Mesenchymal stem cell (in vitro differentiated cells and primary cell): ENCODE data around the gene WNT5A.

ENCODE experiments used
- DNase-seq: peaks from one replicate; pipeline ENCODE4 v3.0.0-alpha.2; 2013
- H2AFZ ChIP-seq: one replicate; pipeline ENCODE4 v1.6.1; 2013; ENCODE audit warnings: low read depth, mild to moderate bottlenecking, control low read depth, inconsistent platforms, low read length, moderate library complexity
- H2AK5ac ChIP-seq: 2 replicates; pipeline ENCODE4 v1.6.1; 2013; ENCODE audit warnings: low read length, moderate library complexity, mild to moderate bottlenecking, inconsistent platforms; ENCODE audit not compliant: severe bottlenecking
- H2BK120ac ChIP-seq: one replicate; pipeline ENCODE4 v1.6.1; 2013; ENCODE audit warnings: low read depth, mild to moderate bottlenecking, inconsistent platforms, low read length, moderate library complexity
- H2BK12ac ChIP-seq, 2 experiments: one replicate each; pipeline ENCODE4 v1.6.1; 2013; ENCODE audit warnings: inconsistent platforms in 2 of 2, low read length in 2 of 2, mild to moderate bottlenecking in 2 of 2, moderate library complexity in 2 of 2, control low read depth in 1 of 2
- H2BK15ac ChIP-seq: one replicate; pipeline ENCODE4 v1.6.1; 2013; ENCODE audit warnings: mild to moderate bottlenecking, low read depth, inconsistent platforms; ENCODE audit not compliant: poor library complexity, severe bottlenecking
- H2BK5ac ChIP-seq: 2 replicates; pipeline ENCODE4 v1.6.1; 2013; ENCODE audit warnings: low read depth, mild to moderate bottlenecking, low read length, control low read depth, inconsistent platforms; ENCODE audit not compliant: poor library complexity, severe bottlenecking
- H3K14ac ChIP-seq, 2 experiments: one replicate each; pipeline ENCODE4 v1.6.1; 2013; ENCODE audit warnings: inconsistent platforms in 2 of 2, low read length in 2 of 2, control low read depth in 1 of 2, mild to moderate bottlenecking in 1 of 2, moderate library complexity in 1 of 2
- H3K18ac ChIP-seq, 2 experiments: one replicate each; pipeline ENCODE4 v1.6.1; 2013; ENCODE audit warnings: inconsistent platforms in 2 of 2, low read length in 2 of 2, control low read depth in 1 of 2, low read depth in 1 of 2, mild to moderate bottlenecking in 1 of 2
- H3K23ac ChIP-seq, 2 experiments: one replicate each; pipeline ENCODE4 v1.6.1; 2013; ENCODE audit warnings: inconsistent platforms in 2 of 2, low read length in 2 of 2, mild to moderate bottlenecking in 2 of 2, moderate library complexity in 2 of 2, control low read depth in 1 of 2
- H3K27ac ChIP-seq: 2 replicates; pipeline ENCODE4 v1.5.1; 2013; ENCODE audit warnings: mild to moderate bottlenecking, moderate library complexity, low read length, control low read depth, inconsistent platforms; ENCODE audit not compliant: poor library complexity, severe bottlenecking
- H3K27me3 ChIP-seq, 2 experiments: 2 replicates each; pipeline versions ENCODE4 v1.6.1 to v1.7.0; 2013; ENCODE audit warnings: low read length in 2 of 2, mild to moderate bottlenecking in 2 of 2, moderate library complexity in 2 of 2, control low read depth in 1 of 2, inconsistent platforms in 1 of 2; ENCODE audit not compliant: control insufficient read depth in 1 of 2, insufficient read depth in 1 of 2
- H3K36me3 ChIP-seq, 2 experiments: 2 replicates each; pipeline versions ENCODE4 v1.6.1 to v1.7.0; 2013; ENCODE audit warnings: low read length in 2 of 2, control low read depth in 1 of 2, inconsistent platforms in 1 of 2, low read depth in 1 of 2, mild to moderate bottlenecking in 1 of 2; ENCODE audit not compliant: insufficient read depth in 2 of 2, control insufficient read depth in 1 of 2
- H3K4ac ChIP-seq, 2 experiments: one replicate each; pipeline ENCODE4 v1.6.1; 2013; ENCODE audit warnings: inconsistent platforms in 2 of 2, low read length in 2 of 2, mild to moderate bottlenecking in 2 of 2, moderate library complexity in 2 of 2, control low read depth in 1 of 2, low read depth in 1 of 2
- H3K4me1 ChIP-seq: 2 replicates; pipeline ENCODE4 v1.6.1; 2013; ENCODE audit warnings: low read depth, low read length, control low read depth; ENCODE audit not compliant: control insufficient read depth, insufficient read depth
- H3K4me2 ChIP-seq: 2 replicates; pipeline ENCODE4 v1.6.1; 2013; ENCODE audit warnings: low read length, mild to moderate bottlenecking, inconsistent platforms; ENCODE audit not compliant: poor library complexity, severe bottlenecking
- H3K4me3 ChIP-seq, 2 experiments: 2 replicates each; pipeline versions ENCODE4 v1.5.1 to v1.7.0; 2013; ENCODE audit warnings: low read length in 2 of 2, mild to moderate bottlenecking in 2 of 2, control low read depth in 1 of 2, low read depth in 1 of 2; ENCODE audit not compliant: insufficient read depth in 1 of 2
- H3K79me1 ChIP-seq: replicated peaks from 2 replicates; pipeline ENCODE4 v1.6.1; 2013; ENCODE audit warnings: mild to moderate bottlenecking, control low read depth, low read length, inconsistent platforms; ENCODE audit not compliant: poor library complexity, severe bottlenecking
- H3K9ac ChIP-seq: 2 replicates; pipeline ENCODE4 v1.7.0; 2013; ENCODE audit warnings: mild to moderate bottlenecking, low read length, moderate library complexity
- H3K9me3 ChIP-seq: 2 replicates; pipeline ENCODE4 v1.7.0; 2013; ENCODE audit warnings: mild to moderate bottlenecking, low read length; ENCODE audit not compliant: control insufficient read depth
- H4K8ac ChIP-seq: one replicate; pipeline ENCODE4 v1.6.1; 2013; ENCODE audit warnings: inconsistent platforms, mild to moderate bottlenecking, low read length, moderate library complexity
- H4K91ac ChIP-seq: one replicate; pipeline ENCODE4 v1.6.1; 2013; ENCODE audit warnings: mild to moderate bottlenecking, low read length, inconsistent platforms
- WGBS: methylation state at CpG from one replicate; pipeline ENCODE4 v1.1.7; 2013; ENCODE audit warnings: mixed read lengths; 5-methylcytosine and 5-hydroxymethylcytosine counted together

Gene WNT5A

GRCh38 chr3:55466526-55466925 lies 20.6 kb downstream of the WNT5A start:
- H2BK5ac ChIP-seq = no peak overlapping the region
- no peak overlapping the region for H2BK120ac ChIP-seq

GRCh38 chr3:55461896-55462295 lies 25.2 kb downstream of the WNT5A start:
- Histone ChIP-seq H3K23ac (no peak overlapping the region), H2BK15ac (no peak overlapping the region), H2BK120ac (no peak overlapping the region), H4K8ac (no peak overlapping the region), H4K91ac (no peak overlapping the region), H3K9ac (no peak overlapping the region), H3K79me1 (no peaks in the 10 kb centered on the region), H3K4ac (no peak overlapping the region), H3K14ac (no peak overlapping the region), H3K27me3 (no peaks in the 10 kb centered on the region), H3K4me1 (peaks cover 5% of the 10 kb centered on the region), H3K4me2 (no peak overlapping the region), H2AFZ (no peak overlapping the region), H2AK5ac (no peak overlapping the region), H3K27ac (no peak overlapping the region), H3K9me3 (no peaks in the 10 kb centered on the region), H3K4me3 (no peak overlapping the region), H3K18ac (no peak overlapping the region), H2BK12ac (no peak overlapping the region), H2BK5ac (no peak overlapping the region), H3K36me3 (no peaks in the 10 kb centered on the region)
- WGBS = no CpG with 5 or more reads among the region's 1 CpG
- DNase-seq = peak; percentile 68

More at GRCh38 chr3:55466526-55466925, 20.6 kb downstream of the WNT5A start:
- Histone ChIP-seq H4K91ac (no peak overlapping the region), H3K9ac (no peak overlapping the region), H4K8ac (no peak overlapping the region), H3K79me1 (peaks cover 9% of the 10 kb centered on the region), H3K4me2 (no peak overlapping the region), H2BK12ac (no peak overlapping the region), H3K4me3 (no peak overlapping the region), H2AK5ac (no peak overlapping the region), H3K18ac (no peak overlapping the region), H3K27ac (no peak overlapping the region), H3K4me1 (peaks cover 10% of the 10 kb centered on the region), H2BK15ac (no peak overlapping the region), H3K14ac (no peak overlapping the region), H3K27me3 (no peaks in the 10 kb centered on the region), H3K4ac (no peak overlapping the region), H3K23ac (no peak overlapping the region), H3K36me3 (peaks cover 18 to 19% of the 10 kb centered on the region in 2 experiments), H2AFZ (no peak overlapping the region), H3K9me3 (no peaks in the 10 kb centered on the region)
- WGBS = 93% methylated on average over 3 of the region's 3 CpGs
- no peak for DNase-seq

GRCh38 chr3:55459838-55460237 lies 27.3 kb downstream of the WNT5A start:
- H4K91ac ChIP-seq = peak overlapping the region; percentile 14
- H3K36me3 ChIP-seq = no peaks in the 10 kb centered on the region
- no peaks in the 10 kb centered on the region for H3K27me3 ChIP-seq
- peaks cover 5% of the 10 kb centered on the region for H3K4me1 ChIP-seq
- H3K18ac ChIP-seq = no peak overlapping the region
- H2BK120ac ChIP-seq = no peak overlapping the region
- H2AFZ ChIP-seq = no peak overlapping the region
- H2BK12ac ChIP-seq = no peak overlapping the region
- H3K4ac ChIP-seq = no peak overlapping the region
- H4K8ac ChIP-seq = no peak overlapping the region
- no peaks in the 10 kb centered on the region for H3K79me1 ChIP-seq
- no peak overlapping the region for H3K23ac ChIP-seq
- no peak overlapping the region for H2BK5ac ChIP-seq
- no peaks in the 10 kb centered on the region for H3K9me3 ChIP-seq
- DNase-seq = no peak
- H2BK15ac ChIP-seq = no peak overlapping the region
- H3K27ac ChIP-seq = no peak overlapping the region
- H3K9ac ChIP-seq = no peak overlapping the region
- H2AK5ac ChIP-seq = no peak overlapping the region
- no peak overlapping the region for H3K4me2 ChIP-seq
- H3K4me3 ChIP-seq = no peak overlapping the region
- no peak overlapping the region for H3K14ac ChIP-seq

- Histone ChIP-seq H2BK5ac (no peak overlapping the region), H3K4me3 (no peak overlapping the region), H3K18ac (no peak overlapping the region), H2AK5ac (no peak overlapping the region), H3K9me3 (no peaks in the 10 kb centered on the region), H3K4ac (no peak overlapping the region), H2BK120ac (no peak overlapping the region), H3K79me1 (no peaks in the 10 kb centered on the region), H2BK15ac (no peak overlapping the region), H3K4me1 (peaks cover 7% of the 10 kb centered on the region), H3K9ac (no peak overlapping the region), H2AFZ (no peak overlapping the region), H3K4me2 (no peak overlapping the region), H3K27me3 (peaks cover 0 to 1% of the 10 kb centered on the region in 2 experiments), H3K14ac (no peak overlapping the region), H4K91ac (no peak overlapping the region), H4K8ac (no peak overlapping the region), H3K27ac (no peak overlapping the region), H3K36me3 (no peaks in the 10 kb centered on the region), H2BK12ac (no peak overlapping the region), H3K23ac (peak overlapping the region in 1 of 2 experiments; percentile 5)
- peak; percentile 34 for DNase-seq
- WGBS = 82% methylated on average over 3 of the region's 5 CpGs
These were observed 28.8 kb downstream of the WNT5A start for GRCh38 chr3:55458181-55458790.
